HG03108 (cell line): ENCODE measurements around the gene CTDSPL.
A peak's percentile ranks its signal among the peaks of the same experiment; 100 is the strongest.

Experiments
- ATAC-seq: cut with Tn5 transposase; IDR thresholded peaks from one replicate; pipeline ENCODE4 v1.9.1; 2021; ENCODE audit warnings: moderate library complexity; ENCODE audit not compliant: unreplicated experiment

CTDSPL gene

DNA sequence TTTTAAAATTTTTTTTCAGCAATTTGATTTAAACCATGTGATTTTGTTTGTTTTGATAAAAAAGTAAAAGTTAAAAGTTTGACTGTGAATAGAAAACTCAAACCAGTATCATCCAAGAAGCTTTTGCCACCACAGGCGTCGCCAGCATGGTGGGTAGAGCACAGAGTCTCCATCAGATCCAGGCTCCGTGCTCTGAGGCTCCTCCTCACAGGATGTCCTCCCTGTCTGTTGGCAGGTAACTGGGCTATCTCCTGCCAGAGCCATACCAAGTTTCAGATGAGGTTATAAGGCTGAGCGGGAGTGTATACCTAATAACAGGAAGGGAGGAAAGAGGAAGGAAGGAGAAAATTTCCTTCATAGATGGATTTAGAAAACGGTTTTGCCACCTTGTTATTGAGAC, 28.8 kb downstream of the CTDSPL start:
- ATAC-seq = no peak

GRCh38 chr3:37891227-37891626, 29.5 kb downstream of the CTDSPL start:
- ATAC-seq = no peak

DNA sequence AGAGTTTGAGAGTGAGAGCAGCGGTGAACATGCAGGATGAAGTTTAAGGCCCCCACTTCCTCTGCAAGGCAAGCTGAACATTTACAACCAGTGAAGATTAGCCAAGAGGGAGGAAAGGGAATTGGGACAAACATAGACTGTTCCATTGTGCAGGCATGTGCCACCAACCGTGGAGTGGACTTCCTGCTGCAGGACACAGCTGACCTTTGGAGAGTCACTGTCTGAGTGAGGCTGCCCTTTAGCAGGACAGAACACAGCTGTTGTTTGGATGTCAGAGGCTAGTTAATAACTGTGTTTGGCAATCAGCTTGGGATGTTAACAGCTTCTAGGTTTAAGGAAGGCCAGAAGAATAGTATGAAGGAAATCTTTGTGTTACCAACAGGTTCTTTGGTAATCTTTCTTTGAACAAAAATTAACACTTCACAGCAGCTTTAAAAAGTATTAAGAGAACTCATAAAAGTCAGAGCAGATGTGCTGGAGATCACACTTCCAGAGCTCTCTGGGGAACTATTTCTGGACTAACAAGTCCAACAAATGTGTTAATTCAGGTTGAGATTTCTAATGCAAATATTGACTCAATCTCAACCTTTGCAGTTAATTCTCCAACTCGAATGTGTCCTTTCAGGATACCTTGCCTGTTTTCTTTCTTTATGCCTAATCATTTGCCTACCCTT, 31.4 kb downstream of the CTDSPL start:
- no peak for ATAC-seq

DNA sequence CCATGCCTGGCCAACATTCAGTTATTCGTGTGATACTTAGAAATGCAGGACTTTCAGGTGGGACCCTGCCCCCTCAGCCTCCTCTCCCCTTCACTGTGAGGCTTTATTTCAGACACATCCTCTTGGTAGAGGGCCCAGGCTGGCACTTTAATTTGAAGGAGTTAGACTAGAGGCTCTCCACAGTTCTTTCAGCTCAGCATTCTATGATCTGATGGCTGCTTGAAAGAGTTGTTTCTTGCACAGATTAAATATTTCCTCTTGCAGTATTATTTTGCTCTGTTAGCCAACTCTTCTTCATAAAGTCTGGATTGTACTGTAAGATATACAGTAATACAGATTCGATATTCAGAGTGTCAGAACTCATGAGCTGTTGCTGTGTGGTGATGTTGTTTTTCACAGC, 35.1 kb downstream of the CTDSPL start:
- ATAC-seq = no peak

DNA sequence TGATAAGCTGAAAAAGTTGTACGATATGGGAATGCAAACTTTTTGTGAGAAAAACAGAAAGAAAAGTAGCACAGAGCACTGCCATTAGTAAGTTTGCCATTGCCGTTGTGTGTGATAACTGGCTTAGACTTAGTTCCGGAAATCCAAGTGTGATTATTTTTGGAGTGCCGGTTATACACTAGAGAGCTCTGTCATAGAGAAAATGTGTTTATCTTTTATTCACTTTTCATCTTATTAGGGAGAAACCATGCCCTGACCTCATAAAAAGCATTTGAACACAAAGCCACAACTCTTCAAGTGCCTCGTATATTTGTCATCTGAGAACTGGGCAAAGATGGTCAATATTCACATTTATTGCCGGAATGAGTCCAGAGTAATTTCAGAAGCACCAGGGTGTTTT, 36.1 kb downstream of the CTDSPL start:
- no peak for ATAC-seq

GRCh38 chr3:37898424-37898823, 36.7 kb downstream of the CTDSPL start:
- ATAC-seq = no peak

DNA sequence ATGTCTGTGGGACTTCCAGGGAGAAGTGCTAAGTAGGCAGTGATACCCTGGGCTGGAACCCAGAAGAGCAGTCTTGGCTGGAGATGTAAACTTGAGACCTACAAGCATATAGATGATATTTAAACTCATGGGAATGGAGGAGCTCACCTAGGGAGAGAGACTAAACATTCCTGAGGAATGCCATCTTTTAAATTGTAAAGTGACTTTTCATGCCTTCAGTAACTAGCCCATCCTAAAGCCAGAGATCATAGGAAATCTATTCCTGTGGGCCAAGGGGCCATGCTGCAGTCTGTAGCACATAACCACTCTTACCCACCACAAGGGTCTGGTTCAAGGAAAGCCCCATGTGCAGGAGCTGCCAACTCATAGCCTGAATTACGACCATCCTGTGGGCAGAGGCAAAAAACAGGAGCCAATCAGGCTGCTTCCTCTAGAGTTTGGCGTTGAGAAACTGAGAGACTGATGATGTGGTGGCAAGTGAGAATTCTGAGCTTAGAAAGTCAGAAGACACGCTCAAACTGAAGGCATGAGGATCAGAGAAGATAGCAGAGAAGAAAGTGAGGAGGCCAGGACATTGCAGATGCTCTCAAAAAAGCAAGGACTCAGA, 37.5 kb downstream of the CTDSPL start:
- ATAC-seq = peak; percentile 65

- ATAC-seq = no peak
Measured at GRCh38 chr3:37899711-37900306, 38.1 kb downstream of the CTDSPL start.

GRCh38 chr3:37901721-37902120, 40.0 kb downstream of the CTDSPL start:
- no peak for ATAC-seq

DNA sequence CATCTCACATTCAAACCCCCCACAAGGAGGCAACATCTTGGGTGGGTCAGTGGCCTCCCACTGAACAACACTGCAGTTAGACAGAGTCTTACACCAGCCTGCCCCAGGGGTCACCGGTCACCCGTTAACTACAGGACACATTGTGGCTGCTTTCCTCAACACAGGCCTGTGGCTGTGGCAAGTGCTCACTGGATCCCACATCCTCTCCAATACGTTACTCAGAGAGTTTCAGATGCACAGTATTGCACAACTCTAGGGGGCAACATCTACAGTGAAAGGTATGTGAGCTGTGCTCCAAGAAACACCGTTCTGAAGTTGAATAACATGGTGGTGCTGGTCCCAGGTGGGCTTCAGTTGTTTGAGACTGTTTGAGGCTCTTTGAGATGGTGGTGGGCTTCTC, 41.0 kb downstream of the CTDSPL start:
- ATAC-seq = no peak

DNA sequence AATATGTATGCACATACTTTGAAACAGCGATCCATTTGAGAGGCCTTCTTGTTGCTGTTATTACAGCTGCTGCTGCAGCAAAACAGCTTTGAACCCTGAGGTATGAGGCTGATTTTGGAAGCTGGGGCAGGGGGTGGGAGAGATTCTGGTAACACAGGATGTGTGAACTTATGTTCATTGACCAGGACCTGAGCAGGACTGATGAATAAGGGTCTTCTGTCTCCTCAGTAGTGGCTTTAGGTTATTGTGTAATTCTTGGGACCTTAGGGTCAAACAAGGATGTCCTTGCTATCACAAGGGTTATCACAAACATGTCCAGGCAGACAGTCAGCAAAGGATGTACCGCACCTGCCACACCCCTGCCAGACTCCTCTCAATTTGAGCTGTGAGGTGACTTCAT, 41.6 kb downstream of the CTDSPL start:
- ATAC-seq = no peak

DNA sequence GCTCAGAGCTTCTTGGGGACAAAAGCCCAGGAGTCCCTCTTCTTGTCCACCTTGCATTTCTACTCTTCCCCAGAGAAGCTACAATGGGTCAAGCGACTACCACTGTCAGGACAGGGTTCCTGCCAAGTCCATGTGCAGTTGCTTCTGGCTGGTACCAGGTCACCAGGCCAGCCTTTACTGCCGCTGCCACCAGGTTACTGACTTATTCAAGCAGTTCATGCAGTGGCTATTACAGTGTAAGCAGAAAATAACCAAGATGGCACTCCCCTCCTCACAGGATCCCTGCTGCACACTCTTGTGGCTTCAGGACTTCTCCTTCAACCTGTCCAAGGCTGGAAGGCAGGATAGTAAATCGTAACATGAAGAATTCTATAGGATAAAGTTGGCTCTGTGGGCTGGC, 42.1 kb downstream of the CTDSPL start:
- ATAC-seq = no peak

DNA sequence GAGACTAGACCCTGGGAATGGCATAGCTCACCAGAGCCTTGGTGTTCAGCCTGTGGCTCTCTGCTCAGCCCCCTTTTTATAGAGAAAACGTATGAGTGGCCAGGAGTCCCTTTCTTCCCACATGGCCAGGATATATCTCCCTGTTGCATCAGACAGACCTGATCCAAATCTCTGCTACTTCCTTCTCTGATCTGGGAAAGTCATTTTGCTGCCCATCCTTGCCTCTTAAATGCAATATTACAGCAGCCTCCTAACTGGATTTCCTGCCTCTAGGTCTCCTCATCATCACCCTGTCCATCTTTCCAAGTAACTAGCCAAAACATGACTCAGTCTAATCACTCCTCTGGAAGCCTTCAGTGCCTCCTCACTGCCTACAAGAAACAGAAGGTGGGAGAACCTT, 42.9 kb downstream of the CTDSPL start:
- no peak for ATAC-seq

- no peak for ATAC-seq
Measured at GRCh38 chr3:37905346-37905745, 43.7 kb downstream of the CTDSPL start.

DNA sequence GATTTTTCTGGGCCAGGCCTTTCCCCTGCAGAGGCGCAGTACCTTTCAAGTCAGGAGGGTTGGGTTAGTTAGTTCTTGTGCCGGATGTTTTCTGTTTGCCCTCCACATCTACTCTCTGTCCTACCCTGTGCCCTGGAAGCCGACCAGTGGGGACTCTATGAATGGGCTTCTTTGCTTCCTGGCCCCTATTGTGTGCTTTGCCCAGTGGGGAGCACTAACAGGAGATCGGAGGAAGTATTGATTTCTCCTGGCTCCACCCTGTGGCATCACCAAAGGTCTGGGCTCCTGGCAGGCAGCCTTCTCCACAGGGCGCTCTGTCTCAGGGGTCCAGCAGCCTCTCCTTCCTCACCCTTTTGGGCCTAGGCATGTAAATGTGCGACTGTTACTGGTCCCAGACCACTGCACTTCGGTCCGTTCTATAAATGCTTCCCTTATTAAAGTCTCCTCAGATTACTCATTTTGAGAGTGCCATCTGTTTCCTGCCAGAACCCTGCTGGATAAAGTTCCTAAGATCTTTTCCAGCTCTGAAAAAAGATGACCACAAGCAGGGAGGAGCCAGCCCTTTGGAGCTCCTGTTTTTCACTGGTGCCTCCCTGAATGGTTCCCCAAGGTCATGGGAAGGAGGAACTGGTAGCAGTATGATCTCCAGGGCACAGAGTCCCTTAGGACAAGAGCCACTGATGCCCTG, 44.5 kb downstream of the CTDSPL start:
- ATAC-seq = no peak

DNA sequence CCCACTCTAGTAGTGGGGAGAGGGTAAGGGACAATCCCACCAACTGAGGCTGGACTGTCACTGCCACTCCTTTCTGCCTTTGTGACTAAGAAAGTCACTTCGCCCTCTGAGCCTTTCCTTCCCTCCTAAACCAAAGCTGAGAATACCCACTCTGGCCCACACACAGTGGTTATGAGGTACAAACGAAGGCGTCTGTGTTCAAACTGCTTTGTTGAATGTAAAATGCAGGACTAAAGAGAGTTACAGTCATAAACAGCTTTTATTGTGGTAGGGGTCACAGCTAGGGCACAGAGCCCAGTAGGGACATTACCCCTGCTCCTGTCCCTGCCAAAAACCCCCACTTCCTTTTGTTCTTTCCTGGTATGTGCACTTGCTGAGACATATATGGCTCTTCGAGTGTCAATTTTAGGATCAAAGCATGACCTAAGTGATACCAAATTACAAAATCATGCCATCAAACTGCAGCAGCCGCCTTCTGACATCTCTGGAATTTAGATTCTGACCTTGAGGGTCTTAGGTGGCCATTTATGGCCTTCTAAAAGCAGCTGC, 45.1 kb downstream of the CTDSPL start:
- no peak for ATAC-seq

- no peak for ATAC-seq
Measured at GRCh38 chr3:37907371-37907770, 45.7 kb downstream of the CTDSPL start.

DNA sequence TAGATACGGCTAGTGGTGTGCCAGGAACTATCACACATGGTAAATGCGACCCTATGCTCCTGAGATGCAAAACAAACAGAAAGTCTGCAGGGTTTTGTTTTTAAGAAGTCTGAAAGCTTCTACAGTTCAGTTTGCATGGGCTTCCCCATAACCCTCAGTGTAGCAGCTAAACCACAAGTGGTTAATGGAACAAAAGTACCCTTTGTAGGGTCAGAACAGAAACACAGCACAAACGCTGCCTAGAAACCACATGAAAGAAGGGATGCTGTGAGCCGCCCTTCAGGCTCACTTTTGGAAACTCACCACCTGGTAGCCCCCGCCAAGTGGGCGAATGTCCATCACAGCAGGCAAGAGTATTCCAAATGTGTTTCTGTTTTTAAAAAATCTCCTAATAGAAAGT, 46.2 kb downstream of the CTDSPL start:
- ATAC-seq = peak; percentile 97

DNA sequence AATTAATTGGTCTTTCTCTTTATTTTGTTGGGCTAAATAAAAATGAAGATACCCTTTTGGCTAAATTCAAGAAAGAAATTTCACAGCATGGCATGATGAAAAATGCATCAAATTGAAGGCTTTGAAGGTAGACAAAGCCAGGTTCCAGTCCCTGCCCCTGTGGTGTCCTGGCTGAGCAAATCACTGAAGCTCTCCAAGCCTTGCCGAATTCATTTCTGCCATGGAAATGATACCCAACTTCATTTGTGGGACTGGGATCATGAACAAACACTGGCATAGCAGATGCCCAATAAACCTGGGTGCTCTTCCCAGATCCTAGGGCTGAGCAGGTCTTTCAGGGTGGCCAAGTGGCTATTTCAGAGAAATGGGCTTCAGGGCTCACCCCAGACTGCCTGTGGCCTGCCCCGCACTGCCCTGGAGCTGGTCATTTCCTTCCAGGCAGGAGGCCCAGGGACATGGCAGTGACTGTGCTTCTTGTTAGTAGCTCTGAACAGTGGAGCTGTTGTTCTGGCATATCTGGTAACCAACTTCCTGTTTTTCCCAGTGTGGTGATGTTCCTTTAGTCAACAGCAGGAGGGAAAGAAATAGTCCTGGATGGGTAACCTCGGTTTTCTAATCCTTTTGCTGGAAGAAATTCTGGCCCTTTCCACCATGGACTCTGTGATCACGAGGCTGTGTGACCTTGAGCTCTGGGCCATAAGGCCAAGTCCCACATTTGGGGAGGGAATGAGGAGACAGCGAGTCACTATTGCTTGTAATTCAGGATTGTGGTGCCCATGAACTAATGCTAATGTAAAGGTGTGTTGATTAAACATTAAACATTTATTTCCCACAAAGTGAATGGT, 47.6 kb downstream of the CTDSPL start:
- no peak for ATAC-seq

DNA sequence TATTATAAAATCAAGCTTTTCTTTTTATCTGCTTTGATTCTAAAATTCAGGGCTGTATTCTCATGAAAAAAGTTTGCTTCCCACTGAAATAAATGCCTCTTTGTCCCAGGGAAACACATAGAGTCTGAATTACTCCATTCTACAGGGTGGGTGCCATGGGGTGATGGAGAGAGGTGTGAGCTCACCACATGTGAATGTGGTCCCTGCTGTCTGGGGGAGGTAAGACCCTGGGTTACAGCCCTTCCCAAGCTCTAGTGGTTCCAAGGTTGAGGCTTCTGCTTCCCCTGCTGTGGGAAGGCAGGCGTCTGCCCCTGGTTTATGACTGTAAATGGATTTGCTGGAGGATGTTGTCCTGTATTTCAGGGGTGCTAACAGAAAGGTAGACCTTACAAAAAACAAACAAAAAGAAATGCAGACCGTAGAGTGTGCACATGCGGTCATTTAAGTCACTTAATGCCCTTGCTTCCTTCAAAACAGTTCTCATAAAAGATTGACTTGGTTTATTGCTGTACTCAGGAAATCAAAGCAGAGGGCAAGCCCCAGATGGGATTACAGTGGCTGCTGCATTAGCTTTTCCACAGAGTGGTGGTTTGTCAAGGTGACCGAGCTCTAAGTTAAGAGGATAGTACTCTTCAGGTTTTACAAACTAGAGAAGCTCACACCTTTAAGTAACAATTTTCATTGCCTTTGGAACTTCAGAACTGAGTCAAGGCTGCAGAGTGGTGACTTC, 49.2 kb downstream of the CTDSPL start:
- no peak for ATAC-seq
